Measurements from ENCODE around the gene ELOVL1. TPM values are rescaled to one million over a fixed set of nuclear protein-coding genes. Genes with fewer than 3 reads are reported as not detected.
A peak's percentile ranks its signal among the peaks of the same experiment; 100 is the strongest.
"Not testable (repeated sequence)": the region's sequence is repeated elsewhere in the genome, so short reads cannot be mapped to it uniquely, and the experiment has no call there.

ELOVL1 gene
- polyA plus RNA-seq, 2 donors = 123 to 264 TPM

DNA sequence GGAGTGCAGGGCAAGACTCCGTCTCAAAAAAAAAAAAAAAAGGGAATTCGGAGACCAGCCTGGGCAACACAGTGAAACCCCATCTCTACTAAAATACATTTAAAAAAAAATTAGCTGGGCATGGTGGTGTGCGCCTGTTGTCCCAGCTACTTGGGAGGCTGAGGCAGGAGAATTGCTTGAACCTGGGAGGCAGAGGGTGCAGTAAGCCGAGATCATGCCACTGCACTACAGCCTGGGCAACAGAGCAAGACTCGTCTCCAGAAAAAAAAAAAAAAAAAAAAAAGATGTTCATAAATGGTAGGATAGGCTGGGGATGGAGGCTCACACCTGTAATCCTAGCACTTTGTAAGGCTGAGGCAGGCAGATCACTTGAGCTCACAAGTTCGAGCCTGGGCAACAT is 2.0 kb upstream of the ELOVL1 start:
- peaks cover 9 to 18% of the 10 kb centered on the region in 2 donors for H3K4me1 ChIP-seq (ENCODE audit: control insufficient read depth in 2 of 2, insufficient read depth in 2 of 2, low read length in 1 of 2)
- WGBS, 2 donors = 92 to 97% methylated on average over 6 of the region's 6 CpGs
- not testable (repeated sequence) for H3K4me3 ChIP-seq (ENCODE audit: low read depth in 1 of 2, low read length in 2 of 2); H3K27ac ChIP-seq (ENCODE audit: low read depth in 2 of 2, low read length in 1 of 2); H3K27me3 ChIP-seq (ENCODE audit: control insufficient read depth in 1 of 2, insufficient read depth in 2 of 2, low read length in 2 of 2); H3K9me3 ChIP-seq (ENCODE audit: control insufficient read depth in 2 of 2, insufficient read depth in 1 of 2, low read depth in 1 of 2, low read length in 1 of 2); H3K36me3 ChIP-seq (ENCODE audit: control insufficient read depth in 2 of 2, insufficient read depth in 2 of 2, low read length in 1 of 2)

DNA sequence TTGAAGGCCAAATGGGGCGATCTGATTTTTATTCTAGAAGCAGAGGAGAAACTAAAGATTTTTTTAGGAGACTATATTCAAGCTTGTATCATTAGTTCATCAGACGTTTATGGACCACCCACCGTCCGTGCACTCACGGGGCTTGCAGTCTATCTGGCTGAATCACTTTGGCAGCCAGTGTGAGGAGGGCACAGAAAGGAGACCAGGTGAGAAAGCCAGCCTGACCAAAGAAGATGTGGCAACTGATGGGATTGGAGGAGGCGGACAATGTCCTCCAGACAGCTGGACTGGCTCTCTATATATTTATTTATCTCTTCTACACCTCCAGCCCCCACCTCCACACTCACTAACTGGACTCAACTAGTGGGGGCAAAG is 822 bp upstream of the ELOVL1 start:
- WGBS, 2 donors = 15 to 18% methylated on average over 6 of the region's 6 CpGs
- peaks cover 14 to 18% of the 10 kb centered on the region in 2 donors for H3K36me3 ChIP-seq (ENCODE audit: control insufficient read depth in 2 of 2, insufficient read depth in 2 of 2, low read length in 1 of 2)
- H3K27ac ChIP-seq (ENCODE audit: low read depth in 2 of 2, low read length in 1 of 2) = peak overlapping the region; percentile 98 to 99
- no peaks in the 10 kb centered on the region for H3K9me3 ChIP-seq (ENCODE audit: control insufficient read depth in 2 of 2, insufficient read depth in 1 of 2, low read depth in 1 of 2, low read length in 1 of 2)
- no peaks in the 10 kb centered on the region for H3K27me3 ChIP-seq (ENCODE audit: control insufficient read depth in 1 of 2, insufficient read depth in 2 of 2, low read length in 2 of 2)
- H3K4me1 ChIP-seq (ENCODE audit: control insufficient read depth in 2 of 2, insufficient read depth in 2 of 2, low read length in 1 of 2) = peaks cover 9 to 22% of the 10 kb centered on the region in 2 donors
- peak overlapping the region; percentile 5 to 80 for H3K4me3 ChIP-seq (ENCODE audit: low read depth in 1 of 2, low read length in 2 of 2)

DNA sequence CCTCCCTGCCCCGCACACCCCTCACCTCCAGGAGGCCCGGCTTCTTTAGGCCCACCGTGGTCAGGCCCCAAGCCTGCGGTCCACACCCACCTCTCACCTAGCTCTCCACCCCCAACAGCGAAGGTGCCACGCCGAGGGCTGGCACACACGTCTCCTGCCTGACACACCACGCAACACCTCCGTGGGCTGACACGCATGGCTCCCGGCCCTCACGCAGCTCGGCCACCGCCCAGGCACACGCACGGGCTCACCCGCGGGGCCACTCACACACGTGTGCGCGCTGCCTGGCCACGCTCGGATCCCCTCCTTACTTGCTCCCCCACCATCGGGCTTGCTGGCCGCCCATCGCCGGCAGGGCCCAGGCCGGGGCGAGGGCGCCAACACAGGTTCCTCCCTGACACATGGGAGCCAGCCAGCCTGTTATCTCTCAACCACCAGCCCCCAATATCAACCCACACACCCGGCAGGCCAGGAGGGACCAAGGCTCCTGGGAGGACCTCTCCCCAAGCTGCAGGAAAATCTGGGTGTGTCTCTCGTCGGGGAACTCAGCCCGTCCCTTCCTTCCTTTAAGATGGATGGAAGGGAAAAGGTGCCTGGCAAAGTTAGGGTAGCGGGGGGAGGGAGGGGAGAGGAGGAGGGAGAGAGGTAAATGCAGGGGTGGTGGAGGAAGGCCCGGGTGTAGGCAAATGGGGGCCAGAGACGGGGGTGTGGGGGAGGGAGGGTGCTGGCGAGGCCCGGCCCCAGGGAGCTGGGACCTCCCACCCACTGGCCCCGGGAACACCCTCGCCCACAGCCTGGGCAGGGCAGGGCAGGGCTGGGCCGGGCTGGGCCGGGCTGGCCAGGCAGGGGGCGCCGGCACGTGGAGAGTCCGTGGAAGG is 546 bp downstream of the ELOVL1 start:
- H3K27me3 ChIP-seq (ENCODE audit: control insufficient read depth in 1 of 2, insufficient read depth in 2 of 2, low read length in 2 of 2) = no peaks in the 10 kb centered on the region
- peak overlapping the region; percentile 98 to 99 for H3K27ac ChIP-seq (ENCODE audit: low read depth in 2 of 2, low read length in 1 of 2)
- 1 to 3% methylated on average over 44 to 48 of the region's 48 CpGs for WGBS, 2 donors
- H3K36me3 ChIP-seq (ENCODE audit: control insufficient read depth in 2 of 2, insufficient read depth in 2 of 2, low read length in 1 of 2) = peaks cover 23% of the 10 kb centered on the region in 2 donors
- H3K9me3 ChIP-seq (ENCODE audit: control insufficient read depth in 2 of 2, insufficient read depth in 1 of 2, low read depth in 1 of 2, low read length in 1 of 2) = no peaks in the 10 kb centered on the region
- peak overlapping the region; percentile 80 to 81 for H3K4me3 ChIP-seq (ENCODE audit: low read depth in 1 of 2, low read length in 2 of 2)
- H3K4me1 ChIP-seq (ENCODE audit: control insufficient read depth in 2 of 2, insufficient read depth in 2 of 2, low read length in 1 of 2) = peaks cover 12 to 20% of the 10 kb centered on the region in 2 donors

DNA sequence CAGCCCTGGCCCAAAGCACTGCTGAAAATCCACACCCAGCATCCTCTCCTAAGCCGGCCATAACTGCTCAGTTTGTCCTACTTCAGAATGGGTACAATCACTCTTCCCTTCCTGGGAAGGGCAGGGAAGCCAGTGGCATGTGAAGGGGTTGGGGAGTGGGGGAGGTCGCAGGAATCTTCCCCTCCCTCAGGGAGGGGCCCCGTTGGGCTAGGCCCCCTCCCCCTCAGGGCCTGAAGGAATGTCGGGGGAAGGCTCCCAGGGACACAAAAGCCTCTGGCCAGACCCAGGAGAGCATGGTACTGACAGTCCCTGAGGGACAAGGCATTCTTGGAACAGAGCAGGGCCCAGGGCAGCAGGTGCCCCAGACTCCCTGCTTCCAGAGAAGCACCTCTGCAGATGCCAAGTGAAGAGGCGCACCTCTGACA is 1.2 kb downstream of the ELOVL1 start:
- Histone ChIP-seq H3K4me3 (ENCODE audit: low read depth in 1 of 2, low read length in 2 of 2) (peak overlapping the region; percentile 80 to 81), H3K4me1 (ENCODE audit: control insufficient read depth in 2 of 2, insufficient read depth in 2 of 2, low read length in 1 of 2) (peaks cover 12 to 20% of the 10 kb centered on the region in 2 donors), H3K36me3 (ENCODE audit: control insufficient read depth in 2 of 2, insufficient read depth in 2 of 2, low read length in 1 of 2) (peaks cover 23% of the 10 kb centered on the region in 2 donors), H3K9me3 (ENCODE audit: control insufficient read depth in 2 of 2, insufficient read depth in 1 of 2, low read depth in 1 of 2, low read length in 1 of 2) (no peaks in the 10 kb centered on the region), H3K27me3 (ENCODE audit: control insufficient read depth in 1 of 2, insufficient read depth in 2 of 2, low read length in 2 of 2) (no peaks in the 10 kb centered on the region), H3K27ac (ENCODE audit: low read depth in 2 of 2, low read length in 1 of 2) (peak overlapping the region; percentile 98 to 99)
- 8 to 14% methylated on average over 5 of the region's 5 CpGs for WGBS, 2 donors

DNA sequence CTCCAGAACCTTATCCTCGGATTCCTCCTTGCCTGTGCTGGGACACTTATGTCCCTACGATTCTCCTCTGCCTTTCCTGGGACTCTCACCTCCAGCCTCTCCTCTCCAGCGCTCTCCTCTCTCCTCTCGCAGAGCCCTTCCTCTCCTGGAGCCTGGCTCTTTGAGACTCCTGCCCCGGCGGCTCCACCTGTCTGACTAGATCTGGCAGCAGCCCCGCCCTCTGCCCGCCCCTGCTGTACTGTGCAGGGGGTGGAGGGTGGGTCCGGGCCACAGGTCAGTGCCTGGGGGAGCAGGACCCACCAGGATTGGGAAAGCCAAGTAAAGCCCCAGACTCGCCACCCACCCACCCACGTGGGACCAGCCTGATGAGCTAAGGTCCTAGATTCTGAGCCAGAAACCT is 1.6 kb downstream of the ELOVL1 start:
- Histone ChIP-seq H3K36me3 (ENCODE audit: control insufficient read depth in 2 of 2, insufficient read depth in 2 of 2, low read length in 1 of 2) (peaks cover 23 to 24% of the 10 kb centered on the region in 2 donors), H3K27me3 (ENCODE audit: control insufficient read depth in 1 of 2, insufficient read depth in 2 of 2, low read length in 2 of 2) (no peaks in the 10 kb centered on the region), H3K4me3 (ENCODE audit: low read depth in 1 of 2, low read length in 2 of 2) (peak overlapping the region; percentile 80 to 81), H3K9me3 (ENCODE audit: control insufficient read depth in 2 of 2, insufficient read depth in 1 of 2, low read depth in 1 of 2, low read length in 1 of 2) (no peaks in the 10 kb centered on the region), H3K4me1 (ENCODE audit: control insufficient read depth in 2 of 2, insufficient read depth in 2 of 2, low read length in 1 of 2) (peaks cover 12 to 20% of the 10 kb centered on the region in 2 donors), H3K27ac (ENCODE audit: low read depth in 2 of 2, low read length in 1 of 2) (peak overlapping the region; percentile 98 to 99)
- WGBS, 2 donors = 33 to 36% methylated on average over 11 of the region's 11 CpGs

DNA sequence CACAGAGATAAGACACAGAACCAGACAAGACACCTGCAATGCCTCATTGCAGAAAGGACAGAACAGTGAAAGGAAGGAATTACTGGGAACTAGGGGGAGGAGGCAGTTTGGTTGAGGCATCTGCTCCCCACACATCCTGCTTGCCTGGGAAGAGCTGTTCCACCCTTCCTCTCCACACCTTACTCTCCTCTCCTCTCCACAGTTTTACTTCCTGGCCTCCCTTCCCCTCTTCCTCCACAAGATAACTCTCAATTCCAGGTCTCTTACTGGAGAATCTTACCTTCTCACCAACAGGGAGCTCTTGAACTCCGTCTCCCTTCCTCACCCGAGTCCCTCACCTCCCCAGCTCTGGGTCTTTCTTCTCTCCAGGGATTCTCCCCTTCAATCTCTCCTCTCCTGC is 2.1 kb downstream of the ELOVL1 start:
- H3K27me3 ChIP-seq (ENCODE audit: control insufficient read depth in 1 of 2, insufficient read depth in 2 of 2, low read length in 2 of 2) = no peaks in the 10 kb centered on the region
- peaks cover 12 to 24% of the 10 kb centered on the region in 2 donors for H3K4me1 ChIP-seq (ENCODE audit: control insufficient read depth in 2 of 2, insufficient read depth in 2 of 2, low read length in 1 of 2)
- peaks cover 23 to 29% of the 10 kb centered on the region in 2 donors for H3K36me3 ChIP-seq (ENCODE audit: control insufficient read depth in 2 of 2, insufficient read depth in 2 of 2, low read length in 1 of 2)
- peak overlapping the region; percentile 80 to 81 for H3K4me3 ChIP-seq (ENCODE audit: low read depth in 1 of 2, low read length in 2 of 2)
- H3K9me3 ChIP-seq (ENCODE audit: control insufficient read depth in 2 of 2, insufficient read depth in 1 of 2, low read depth in 1 of 2, low read length in 1 of 2) = no peaks in the 10 kb centered on the region
- 69 to 74% methylated on average over 2 of the region's 2 CpGs for WGBS, 2 donors
- H3K27ac ChIP-seq (ENCODE audit: low read depth in 2 of 2, low read length in 1 of 2) = peak overlapping the region; percentile 98 to 99

DNA sequence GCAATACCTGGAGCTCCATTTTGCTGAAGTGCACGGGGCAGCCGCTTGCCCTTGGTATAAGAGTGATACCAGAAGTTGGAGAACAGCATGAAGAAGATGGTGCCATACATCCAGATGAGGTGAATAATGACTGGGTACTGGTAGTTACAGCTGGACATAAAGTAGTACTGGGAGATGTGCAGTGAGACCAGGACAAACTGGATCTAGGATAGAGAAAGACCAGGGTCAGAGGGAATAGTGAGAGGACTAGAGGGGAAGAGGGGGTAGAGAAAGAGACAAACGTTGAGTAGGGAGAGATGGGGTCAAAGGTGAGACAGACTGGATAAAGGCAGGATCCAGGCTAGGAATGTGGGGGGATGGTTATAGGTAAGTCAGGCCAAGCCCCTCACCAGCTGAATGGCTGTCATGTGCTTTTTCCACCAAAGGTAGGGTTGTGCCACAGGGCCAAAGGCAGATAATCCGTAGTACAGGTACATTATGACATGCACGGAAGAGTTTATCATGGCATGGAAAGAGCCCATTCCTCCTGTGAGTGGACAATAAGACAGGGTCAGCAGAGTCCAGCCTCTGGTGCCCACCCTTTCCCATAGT is 3.8 kb downstream of the ELOVL1 start:
- Histone ChIP-seq H3K27me3 (ENCODE audit: control insufficient read depth in 1 of 2, insufficient read depth in 2 of 2, low read length in 2 of 2) (no peaks in the 10 kb centered on the region), H3K4me3 (ENCODE audit: low read depth in 1 of 2, low read length in 2 of 2) (no peak overlapping the region), H3K9me3 (ENCODE audit: control insufficient read depth in 2 of 2, insufficient read depth in 1 of 2, low read depth in 1 of 2, low read length in 1 of 2) (no peaks in the 10 kb centered on the region), H3K4me1 (ENCODE audit: control insufficient read depth in 2 of 2, insufficient read depth in 2 of 2, low read length in 1 of 2) (peaks cover 12 to 27% of the 10 kb centered on the region in 2 donors), H3K27ac (ENCODE audit: low read depth in 2 of 2, low read length in 1 of 2) (no peak overlapping the region), H3K36me3 (ENCODE audit: control insufficient read depth in 2 of 2, insufficient read depth in 2 of 2, low read length in 1 of 2) (peaks cover 23 to 31% of the 10 kb centered on the region in 2 donors)
- 79 to 80% methylated on average over 5 of the region's 5 CpGs for WGBS, 2 donors

DNA sequence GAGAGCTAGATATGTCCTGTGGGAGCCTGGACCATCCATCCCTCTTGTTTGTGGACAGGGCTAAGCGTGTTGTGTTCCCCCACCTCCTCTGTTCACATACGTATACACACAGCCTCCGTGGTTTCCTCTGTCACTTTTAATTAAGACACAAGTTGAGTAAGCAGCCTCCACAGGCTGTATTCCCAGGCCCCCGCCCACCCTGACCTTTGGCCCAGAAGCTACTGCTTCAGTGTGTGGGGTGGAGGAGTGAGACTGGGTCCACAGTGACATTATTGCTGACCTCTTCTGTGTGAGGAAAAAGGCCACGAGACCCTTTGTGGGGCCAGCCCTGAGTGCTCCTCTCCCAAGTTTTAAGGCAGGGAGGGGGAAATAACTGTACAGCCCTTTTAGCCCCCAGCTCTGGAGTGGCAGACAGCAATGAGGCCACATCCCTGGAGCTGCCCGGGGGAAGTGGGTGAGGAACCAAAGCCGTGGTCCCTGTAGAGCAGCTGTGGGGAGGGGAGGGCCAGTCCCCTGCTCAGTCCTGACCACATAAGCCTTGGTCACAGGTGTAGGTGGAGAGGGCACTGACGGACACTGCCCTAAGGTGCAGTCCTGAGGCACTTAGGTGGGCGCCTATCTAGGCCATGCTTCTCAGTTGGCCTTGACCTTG is 4.4 kb downstream of the ELOVL1 start:
- H3K4me1 ChIP-seq (ENCODE audit: control insufficient read depth in 2 of 2, insufficient read depth in 2 of 2, low read length in 1 of 2) = peaks cover 8 to 26% of the 10 kb centered on the region in 2 donors
- H3K27ac ChIP-seq (ENCODE audit: low read depth in 2 of 2, low read length in 1 of 2) = no peak overlapping the region
- WGBS, 2 donors = 72 to 73% methylated on average over 9 of the region's 9 CpGs

DNA sequence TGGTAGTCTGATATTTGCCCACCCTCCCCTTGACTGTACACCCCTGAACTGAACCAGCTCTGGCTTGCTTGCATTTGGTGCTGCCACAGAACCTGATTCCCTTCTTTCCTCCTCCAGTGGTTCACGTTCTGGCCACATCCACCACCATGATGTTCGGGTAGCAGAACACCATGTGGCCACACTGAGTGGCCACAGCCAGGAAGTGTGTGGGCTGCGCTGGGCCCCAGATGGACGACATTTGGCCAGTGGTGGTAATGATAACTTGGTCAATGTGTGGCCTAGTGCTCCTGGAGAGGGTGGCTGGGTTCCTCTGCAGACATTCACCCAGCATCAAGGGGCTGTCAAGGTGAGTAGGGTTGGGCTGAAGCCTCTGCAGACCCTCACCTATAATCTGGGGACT is 7.2 kb downstream of the ELOVL1 start:
- no peaks in the 10 kb centered on the region for H3K9me3 ChIP-seq (ENCODE audit: control insufficient read depth in 2 of 2, insufficient read depth in 1 of 2, low read depth in 1 of 2, low read length in 1 of 2)
- no peaks in the 10 kb centered on the region for H3K27me3 ChIP-seq (ENCODE audit: control insufficient read depth in 1 of 2, insufficient read depth in 2 of 2, low read length in 2 of 2)
- no peak overlapping the region for H3K4me3 ChIP-seq (ENCODE audit: low read depth in 1 of 2, low read length in 2 of 2)
- H3K36me3 ChIP-seq (ENCODE audit: control insufficient read depth in 2 of 2, insufficient read depth in 2 of 2, low read length in 1 of 2) = peaks cover 23 to 31% of the 10 kb centered on the region in 2 donors
- 67 to 71% methylated on average over 4 of the region's 4 CpGs for WGBS, 2 donors
- peaks cover 2 to 16% of the 10 kb centered on the region in 2 donors for H3K4me1 ChIP-seq (ENCODE audit: control insufficient read depth in 2 of 2, insufficient read depth in 2 of 2, low read length in 1 of 2)
- no peak overlapping the region for H3K27ac ChIP-seq (ENCODE audit: low read depth in 2 of 2, low read length in 1 of 2)

More for the DNA sequence above, 4.4 kb downstream of the ELOVL1 start:
- H3K27me3 ChIP-seq (ENCODE audit: control insufficient read depth in 1 of 2, insufficient read depth in 2 of 2, low read length in 2 of 2) = no peaks in the 10 kb centered on the region
- no peak overlapping the region for H3K4me3 ChIP-seq (ENCODE audit: low read depth in 1 of 2, low read length in 2 of 2)
- H3K9me3 ChIP-seq (ENCODE audit: control insufficient read depth in 2 of 2, insufficient read depth in 1 of 2, low read depth in 1 of 2, low read length in 1 of 2) = no peaks in the 10 kb centered on the region
- peaks cover 23 to 31% of the 10 kb centered on the region in 2 donors for H3K36me3 ChIP-seq (ENCODE audit: control insufficient read depth in 2 of 2, insufficient read depth in 2 of 2, low read length in 1 of 2)

Measured in esophagus (tissue), 2 donors.